IgD-negative memory B cell (primary cell): ENCODE measurements around the gene LYSMD1. TPM values are rescaled to one million over a fixed set of nuclear protein-coding genes. Genes with fewer than 3 reads are reported as not detected.
A peak's percentile ranks its signal among the peaks of the same experiment; 100 is the strongest.

Experiments used
- H3K27ac Mint-ChIP-seq, 3 donors: one replicate each; pipeline ENCODE4 v1.8.0; 2020 to 2022; ENCODE audit warnings: mild to moderate bottlenecking in 3 of 3, mixed read lengths in 3 of 3, moderate library complexity in 1 of 3
- H3K27me3 Mint-ChIP-seq: one replicate; pipeline ENCODE4 v1.8.0; 2021; ENCODE audit warnings: mixed read lengths
- H3K36me3 Mint-ChIP-seq: one replicate; pipeline ENCODE4 v1.8.0; 2020; ENCODE audit warnings: mild to moderate bottlenecking, mixed read lengths
- H3K4me1 Mint-ChIP-seq, 3 donors: one replicate each; pipeline ENCODE4 v1.8.0; 2020 to 2022; ENCODE audit warnings: mixed read lengths in 3 of 3, mild to moderate bottlenecking in 1 of 3
- H3K4me3 Mint-ChIP-seq, 4 donors: one replicate each; pipeline ENCODE4 v1.8.0; 2020 to 2022; ENCODE audit warnings: mild to moderate bottlenecking in 4 of 4, mixed read lengths in 4 of 4, moderate library complexity in 3 of 4
- H3K9me3 Mint-ChIP-seq, 3 donors: one replicate each; pipeline ENCODE4 v1.8.0; 2020 to 2021; ENCODE audit warnings: mixed read lengths in 3 of 3, mild to moderate bottlenecking in 1 of 3
- polyA plus RNA-seq: library from polyadenylated mRNA; unstranded; fragments of 300-500 nt; fragmentation: Illumina TruSeq; gene quantifications from one replicate; pipeline ENCODE4 v1.2.3, GENCODE V29; 2021

The LYSMD1 gene
- polyA plus RNA-seq, 1 donor from 2014 or later, result 0.69 TPM

DNA sequence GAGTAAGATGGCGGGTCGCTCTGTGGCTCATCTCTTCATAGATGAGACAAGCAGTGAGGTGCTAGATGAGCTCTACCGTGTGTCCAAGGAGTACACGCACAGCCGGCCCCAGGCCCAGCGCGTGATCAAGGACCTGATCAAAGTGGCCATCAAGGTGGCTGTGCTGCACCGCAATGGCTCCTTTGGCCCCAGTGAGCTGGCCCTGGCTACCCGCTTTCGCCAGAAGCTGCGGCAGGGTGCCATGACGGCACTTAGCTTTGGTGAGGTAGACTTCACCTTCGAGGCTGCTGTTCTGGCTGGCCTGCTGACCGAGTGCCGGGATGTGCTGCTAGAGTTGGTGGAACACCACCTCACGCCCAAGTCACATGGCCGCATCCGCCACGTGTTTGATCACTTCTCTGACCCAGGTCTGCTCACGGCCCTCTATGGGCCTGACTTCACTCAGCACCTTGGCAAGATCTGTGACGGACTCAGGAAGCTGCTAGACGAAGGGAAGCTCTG, 6.9 kb downstream of the LYSMD1 start:
- Mint-ChIP-seq H3K4me3 (peak overlapping the region in 3 of 4 donors; percentile 86 to 94 (median 93)), H3K9me3 (no peaks in the 10 kb centered on the region), H3K36me3 (peaks cover 13% of the 10 kb centered on the region), H3K27me3 (no peaks in the 10 kb centered on the region), H3K4me1 (peaks cover 34 to 38% (median 36%) of the 10 kb centered on the region in 3 donors), H3K27ac (peak overlapping the region in 1 of 3 donors; percentile 82)

DNA sequence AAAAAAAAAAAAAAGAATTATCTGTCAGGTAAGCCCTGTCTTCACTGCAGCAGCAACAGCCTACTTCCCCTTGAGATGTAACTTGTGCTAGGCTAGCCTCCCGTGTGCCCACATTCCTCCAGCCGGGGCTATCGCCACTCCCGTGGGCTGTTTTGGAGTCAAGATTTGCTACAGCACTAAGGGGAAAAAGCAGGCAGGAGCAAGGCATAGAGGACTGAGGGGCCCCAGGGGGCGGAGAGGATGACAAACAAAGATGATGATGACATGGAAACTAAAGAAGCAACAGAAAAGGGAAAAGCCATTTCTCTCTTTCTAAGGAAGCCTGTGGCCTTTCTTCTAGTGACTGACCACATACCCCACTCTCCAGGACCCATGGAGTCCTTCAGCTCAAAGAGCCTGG, 7.4 kb downstream of the LYSMD1 start:
- Mint-ChIP-seq H3K4me3 (peak overlapping the region; percentile 86 to 94 (median 93)), H3K27ac (peak overlapping the region in 2 of 3 donors; percentile 59 to 82), H3K36me3 (peaks cover 13% of the 10 kb centered on the region), H3K9me3 (no peaks in the 10 kb centered on the region), H3K27me3 (no peaks in the 10 kb centered on the region), H3K4me1 (peaks cover 34 to 38% (median 36%) of the 10 kb centered on the region in 3 donors)

DNA sequence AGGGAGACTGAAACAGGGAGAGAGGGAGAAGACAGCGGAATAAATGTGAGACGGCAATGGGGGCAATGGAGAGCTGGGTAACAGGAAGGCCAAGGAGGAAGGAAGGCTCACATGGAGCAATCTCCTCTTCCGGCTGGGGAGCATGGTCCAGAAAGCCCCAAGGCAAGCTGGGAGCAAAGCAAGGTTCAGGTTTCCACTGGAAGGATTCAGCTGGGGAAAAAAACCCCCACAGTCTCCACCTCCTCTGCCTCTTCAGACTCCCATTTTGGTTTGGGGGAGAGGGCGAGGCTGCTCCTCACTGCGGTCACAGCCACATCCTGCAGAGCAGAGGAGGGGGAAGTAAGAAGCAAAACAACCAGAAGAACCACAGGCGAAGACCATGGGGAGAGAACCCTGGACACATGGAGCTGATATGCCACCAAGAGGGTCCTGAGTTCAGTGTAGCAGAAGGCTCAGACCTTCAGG, 8.6 kb downstream of the LYSMD1 start:
- Mint-ChIP-seq H3K9me3 (no peaks in the 10 kb centered on the region), H3K27ac (peak overlapping the region; percentile 74 to 83 (median 79)), H3K4me1 (peaks cover 31 to 36% (median 31%) of the 10 kb centered on the region in 3 donors), H3K4me3 (peak overlapping the region; percentile 86 to 94 (median 93)), H3K36me3 (peaks cover 11% of the 10 kb centered on the region), H3K27me3 (no peaks in the 10 kb centered on the region)

DNA sequence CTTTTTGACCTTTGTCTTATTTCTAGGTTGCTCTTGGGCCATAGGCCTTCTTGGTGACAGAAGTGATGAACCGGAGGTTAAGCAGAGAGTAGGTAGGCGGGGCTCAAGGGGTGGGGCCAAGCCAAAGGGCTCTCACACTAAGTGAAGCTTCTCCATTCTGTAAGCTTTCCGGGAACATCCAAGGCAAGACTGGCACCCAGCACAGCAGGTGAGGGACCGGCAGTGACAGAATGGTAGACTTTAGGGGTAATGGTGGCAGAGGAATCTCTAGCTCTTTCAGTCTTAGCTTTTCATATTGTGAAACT, 9.2 kb downstream of the LYSMD1 start, which contains the start of gene TNFAIP8L2:
Gene TNFAIP8L2 (plus strand): TSS at position 135 of the 305 bp plus-strand sequence. CDS start 2,049 bp downstream, outside the sequence.
- peaks cover 8% of the 10 kb centered on the region for H3K36me3 Mint-ChIP-seq
- H3K27me3 Mint-ChIP-seq, result no peaks in the 10 kb centered on the region
- H3K4me1 Mint-ChIP-seq, result peaks cover 26 to 31% (median 31%) of the 10 kb centered on the region in 3 donors
- peak within 1 kb of the TSS; percentile 79 to 83 (median 80) for H3K27ac Mint-ChIP-seq
- peak within 1 kb of the TSS; percentile 86 to 94 (median 93) for H3K4me3 Mint-ChIP-seq
- no peaks in the 10 kb centered on the region for H3K9me3 Mint-ChIP-seq

DNA sequence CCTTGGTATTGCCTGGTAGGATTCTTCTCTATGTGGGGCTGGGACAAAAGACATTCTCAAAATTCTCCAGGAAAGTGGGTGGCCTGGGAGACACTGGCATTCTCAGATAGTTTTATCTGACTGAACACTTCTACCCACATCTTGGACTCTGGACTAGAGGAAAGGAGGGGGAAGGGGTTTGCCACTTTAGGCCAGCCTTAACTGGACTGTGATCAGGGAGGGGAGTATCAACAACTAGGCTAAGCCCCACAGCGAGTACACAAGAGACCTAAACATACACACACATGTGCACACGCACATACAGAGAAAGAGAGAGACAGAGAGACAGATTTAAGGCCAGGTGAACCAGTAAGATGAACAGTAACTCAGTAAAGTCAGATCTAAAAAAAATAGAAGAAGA, 18.0 kb downstream of the LYSMD1 start:
- no peaks in the 10 kb centered on the region for H3K36me3 Mint-ChIP-seq
- H3K4me3 Mint-ChIP-seq, result peak overlapping the region in 2 of 4 donors; percentile 84 to 97
- H3K27ac Mint-ChIP-seq, result no peak overlapping the region
- no peaks in the 10 kb centered on the region for H3K9me3 Mint-ChIP-seq
- H3K27me3 Mint-ChIP-seq, result peaks cover 4% of the 10 kb centered on the region
- H3K4me1 Mint-ChIP-seq, result peaks cover 0 to 10% (median 10%) of the 10 kb centered on the region in 3 donors

DNA sequence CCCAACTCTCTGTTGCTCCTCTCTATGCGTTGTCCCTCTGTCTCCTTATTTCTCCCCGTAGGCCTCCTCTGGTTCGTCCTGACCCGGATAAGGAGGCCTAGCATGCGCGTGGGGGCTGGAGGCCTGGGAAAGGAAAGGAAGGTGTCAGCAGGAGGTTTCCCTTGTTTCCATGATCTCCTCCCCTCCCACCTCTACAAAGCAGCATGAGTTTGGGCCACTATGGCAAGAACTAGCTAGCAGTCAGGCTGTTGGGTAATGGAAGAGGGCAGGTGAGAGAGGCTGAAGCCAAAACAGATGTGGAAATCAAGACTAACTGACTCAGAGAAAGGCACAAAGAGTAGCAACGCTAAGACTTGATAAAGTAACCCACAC, 18.6 kb downstream of the LYSMD1 start:
- H3K9me3 Mint-ChIP-seq, result no peaks in the 10 kb centered on the region
- peak overlapping the region; percentile 84 to 97 (median 93) for H3K4me3 Mint-ChIP-seq
- peaks cover 0 to 10% (median 10%) of the 10 kb centered on the region in 3 donors for H3K4me1 Mint-ChIP-seq
- H3K36me3 Mint-ChIP-seq, result no peaks in the 10 kb centered on the region
- peaks cover 4% of the 10 kb centered on the region for H3K27me3 Mint-ChIP-seq
- no peak overlapping the region for H3K27ac Mint-ChIP-seq

DNA sequence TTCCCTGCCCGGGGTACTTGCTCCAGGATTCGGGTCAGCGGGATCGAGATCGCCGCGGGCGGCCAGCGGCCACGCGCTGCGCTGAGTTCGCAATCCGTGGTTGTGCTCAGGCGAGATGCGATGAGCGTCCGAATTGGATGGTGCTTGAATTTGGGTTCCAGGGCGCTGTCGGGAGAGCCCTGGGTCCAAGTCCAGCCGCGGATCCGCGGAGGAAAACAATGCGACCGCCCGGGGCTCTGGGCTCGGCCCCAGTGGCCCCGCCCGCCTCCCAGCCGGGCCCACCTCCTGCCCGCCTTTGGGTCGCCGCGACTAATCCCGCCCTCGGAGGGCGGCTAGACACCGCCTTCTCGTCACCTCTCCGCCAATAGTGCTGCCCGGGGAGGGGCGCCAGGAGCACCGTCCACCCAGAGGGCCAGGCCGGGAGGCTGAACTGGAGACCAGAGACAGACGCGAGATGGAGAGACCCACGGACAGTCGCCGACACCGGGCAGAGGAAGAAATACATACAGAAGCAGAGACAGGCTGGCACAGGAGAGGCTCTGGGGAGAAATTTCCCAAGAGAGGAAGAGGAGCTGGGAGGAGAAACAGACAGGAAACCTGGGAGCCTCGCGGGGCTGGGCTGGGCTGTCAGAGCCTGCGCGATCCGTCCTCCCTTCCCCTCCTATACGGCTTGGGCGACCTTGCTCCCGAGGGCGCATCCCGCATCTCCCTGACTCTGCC, 19.1 kb downstream of the LYSMD1 start, which contains the start of gene SEMA6C:
Gene SEMA6C (minus strand): TSS at position 220 of the 720 bp plus-strand sequence. CDS start 4,010 bp downstream, outside the sequence.
- peaks cover 4% of the 10 kb centered on the region for H3K27me3 Mint-ChIP-seq
- peaks cover 0 to 10% (median 10%) of the 10 kb centered on the region in 3 donors for H3K4me1 Mint-ChIP-seq
- no peaks in the 10 kb centered on the region for H3K36me3 Mint-ChIP-seq
- H3K27ac Mint-ChIP-seq, result peak within 1 kb of the TSS in 1 of 3 donors; percentile 69
- H3K4me3 Mint-ChIP-seq, result peak within 1 kb of the TSS; percentile 84 to 97 (median 93)
- H3K9me3 Mint-ChIP-seq, result no peaks in the 10 kb centered on the region

DNA sequence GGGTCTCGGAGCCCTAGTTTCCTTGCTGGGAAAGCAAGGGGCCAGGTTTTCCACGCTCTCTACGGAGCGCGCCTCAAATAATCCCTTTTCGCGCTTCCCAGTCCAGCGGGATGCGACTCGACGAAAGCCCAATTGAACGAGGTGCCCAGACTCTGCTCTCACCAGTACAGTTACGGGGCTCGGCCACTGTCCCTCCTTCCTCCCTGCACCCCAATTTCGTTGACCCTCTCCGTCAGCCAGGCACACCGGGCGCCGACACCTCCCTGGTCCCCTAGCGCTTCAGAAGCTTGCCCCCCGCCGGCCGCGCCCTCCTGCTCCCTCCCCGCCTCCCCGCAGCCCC, 19.7 kb downstream of the LYSMD1 start:
- peaks cover 0 to 10% (median 10%) of the 10 kb centered on the region in 3 donors for H3K4me1 Mint-ChIP-seq
- no peaks in the 10 kb centered on the region for H3K9me3 Mint-ChIP-seq
- peak overlapping the region in 1 of 3 donors; percentile 69 for H3K27ac Mint-ChIP-seq
- peak overlapping the region; percentile 84 to 97 (median 93) for H3K4me3 Mint-ChIP-seq
- peaks cover 4% of the 10 kb centered on the region for H3K27me3 Mint-ChIP-seq
- H3K36me3 Mint-ChIP-seq, result no peaks in the 10 kb centered on the region

DNA sequence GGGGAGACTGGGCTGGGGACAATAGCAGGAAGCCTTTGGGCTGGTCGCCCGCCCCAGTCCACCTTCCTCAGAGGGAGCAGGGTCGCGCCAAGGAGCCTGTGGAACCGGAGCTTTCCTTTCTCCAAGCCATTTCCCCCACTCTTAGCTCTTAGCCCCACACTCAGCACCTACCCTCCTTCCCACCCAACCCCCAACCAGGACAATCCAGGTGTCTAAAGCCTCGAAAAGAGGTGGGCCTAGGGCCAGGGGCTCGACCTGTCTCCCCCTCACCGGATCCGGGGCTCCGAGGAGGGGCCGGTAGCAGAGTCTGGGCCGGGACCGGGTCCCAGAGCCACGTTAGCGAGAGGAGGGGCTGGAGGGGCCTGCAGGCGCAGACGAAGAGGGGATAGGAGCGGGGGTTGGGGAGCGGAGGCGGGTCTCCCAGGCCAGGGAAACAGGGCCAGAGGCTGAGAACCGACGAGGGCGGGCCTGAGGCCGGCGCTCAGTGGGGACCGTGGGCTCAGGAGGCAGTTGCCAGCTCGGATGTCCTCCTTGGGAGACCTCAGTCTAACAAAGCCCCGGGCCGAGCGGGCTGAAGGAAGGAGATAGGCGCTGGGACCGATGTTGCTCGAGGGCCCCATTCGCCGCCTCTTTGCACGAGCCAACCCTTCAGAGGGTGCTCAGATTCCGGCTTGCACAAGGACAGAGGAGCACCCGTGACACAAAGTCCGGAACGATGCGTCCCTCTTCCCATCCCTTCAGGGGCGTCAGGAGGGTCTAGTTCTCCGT, 20.2 kb downstream of the LYSMD1 start:
- Mint-ChIP-seq H3K4me1 (peaks cover 0 to 10% (median 10%) of the 10 kb centered on the region in 3 donors), H3K27ac (no peak overlapping the region), H3K4me3 (peak overlapping the region; percentile 84 to 97 (median 93)), H3K9me3 (no peaks in the 10 kb centered on the region), H3K27me3 (peaks cover 4% of the 10 kb centered on the region), H3K36me3 (no peaks in the 10 kb centered on the region)

DNA sequence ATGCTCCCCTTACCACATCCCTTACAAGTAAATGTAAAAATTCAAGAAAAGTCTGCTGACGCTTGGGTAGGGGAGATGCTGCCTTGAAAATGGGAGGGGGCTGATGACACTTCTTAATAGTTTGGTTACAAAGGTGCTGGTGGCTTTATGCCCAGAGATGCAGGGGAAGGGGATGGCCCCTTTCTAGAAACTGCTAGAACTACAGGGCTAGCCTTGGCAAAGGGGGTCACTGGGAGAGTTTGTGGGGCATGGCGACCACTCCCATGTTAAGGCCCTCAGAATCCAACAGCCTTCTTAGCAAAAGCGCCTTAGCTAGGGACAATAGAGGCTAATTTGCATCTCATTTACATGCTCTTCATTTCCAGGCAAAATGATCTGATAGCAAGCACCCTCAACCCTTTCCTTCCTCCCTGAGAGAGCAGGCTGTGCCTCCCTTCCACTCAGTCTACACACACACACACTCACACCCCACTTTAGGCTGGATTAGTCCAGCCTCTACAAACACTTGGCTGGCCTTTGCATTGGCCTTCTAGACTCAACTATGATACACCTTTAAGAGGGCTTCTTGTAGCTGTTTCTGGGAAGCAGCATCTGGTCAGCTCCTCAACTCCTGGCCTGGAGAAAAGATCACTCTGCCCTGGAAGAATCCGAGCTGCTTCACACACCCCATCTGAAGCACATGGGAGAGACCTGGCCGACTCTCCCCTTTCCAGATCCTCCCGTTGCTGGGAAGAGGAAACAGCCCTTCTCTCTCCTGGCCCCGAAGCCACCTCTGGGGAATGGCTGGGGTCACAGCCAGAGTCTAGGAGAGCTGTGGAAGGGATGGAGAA, 21.0 kb downstream of the LYSMD1 start:
- H3K36me3 Mint-ChIP-seq, result no peaks in the 10 kb centered on the region
- H3K4me1 Mint-ChIP-seq, result peaks cover 0 to 10% (median 7%) of the 10 kb centered on the region in 3 donors
- no peaks in the 10 kb centered on the region for H3K9me3 Mint-ChIP-seq
- peak overlapping the region; percentile 8 to 95 (median 32) for H3K4me3 Mint-ChIP-seq
- no peak overlapping the region for H3K27ac Mint-ChIP-seq
- peaks cover 4% of the 10 kb centered on the region for H3K27me3 Mint-ChIP-seq

DNA sequence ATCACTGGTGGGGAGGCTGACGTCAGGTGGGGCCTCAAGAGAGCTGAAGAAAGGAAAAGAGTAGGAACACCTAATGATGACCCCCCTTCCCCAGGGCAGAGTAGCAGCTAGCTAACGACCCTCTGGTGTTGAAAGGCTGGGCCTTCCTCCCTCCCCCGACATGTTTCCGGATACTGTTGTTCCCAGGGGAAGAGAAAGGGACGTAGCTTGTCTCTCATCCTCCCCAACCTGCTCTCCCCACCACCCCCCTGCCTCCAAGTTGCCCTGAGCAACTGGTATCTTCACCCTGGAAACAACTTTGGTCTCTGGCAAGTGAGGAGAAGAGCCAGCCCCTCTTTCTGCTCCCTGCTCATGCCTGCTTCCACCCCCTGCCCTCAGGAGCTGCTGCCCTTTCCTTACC, 21.7 kb downstream of the LYSMD1 start:
- Mint-ChIP-seq H3K4me3 (no peak overlapping the region), H3K4me1 (peaks cover 0 to 10% (median 7%) of the 10 kb centered on the region in 3 donors), H3K36me3 (no peaks in the 10 kb centered on the region), H3K9me3 (no peaks in the 10 kb centered on the region), H3K27ac (no peak overlapping the region), H3K27me3 (peaks cover 4% of the 10 kb centered on the region)

DNA sequence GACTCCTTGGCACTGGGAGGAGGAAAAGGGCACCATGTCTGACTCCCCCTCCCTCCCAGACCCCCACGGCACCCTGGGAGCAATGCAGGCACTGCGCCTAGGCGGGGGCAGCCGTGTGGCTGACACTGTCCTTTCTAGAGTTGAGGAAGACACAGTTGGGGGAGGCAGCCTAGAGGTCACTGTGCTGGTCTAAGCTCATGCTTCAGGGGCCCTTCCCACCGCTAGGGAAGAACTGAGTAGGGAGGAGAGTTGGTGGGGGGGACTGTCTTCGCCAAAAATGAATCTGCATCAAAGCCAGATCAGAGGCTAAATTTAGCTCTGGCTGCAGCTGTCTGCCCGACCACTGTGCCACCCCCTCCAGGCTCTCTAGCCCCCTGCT, 22.7 kb downstream of the LYSMD1 start:
- Mint-ChIP-seq H3K36me3 (no peaks in the 10 kb centered on the region), H3K27ac (no peak overlapping the region), H3K4me3 (no peak overlapping the region), H3K4me1 (peaks cover 0 to 10% (median 7%) of the 10 kb centered on the region in 3 donors), H3K9me3 (no peaks in the 10 kb centered on the region), H3K27me3 (peaks cover 4% of the 10 kb centered on the region)

DNA sequence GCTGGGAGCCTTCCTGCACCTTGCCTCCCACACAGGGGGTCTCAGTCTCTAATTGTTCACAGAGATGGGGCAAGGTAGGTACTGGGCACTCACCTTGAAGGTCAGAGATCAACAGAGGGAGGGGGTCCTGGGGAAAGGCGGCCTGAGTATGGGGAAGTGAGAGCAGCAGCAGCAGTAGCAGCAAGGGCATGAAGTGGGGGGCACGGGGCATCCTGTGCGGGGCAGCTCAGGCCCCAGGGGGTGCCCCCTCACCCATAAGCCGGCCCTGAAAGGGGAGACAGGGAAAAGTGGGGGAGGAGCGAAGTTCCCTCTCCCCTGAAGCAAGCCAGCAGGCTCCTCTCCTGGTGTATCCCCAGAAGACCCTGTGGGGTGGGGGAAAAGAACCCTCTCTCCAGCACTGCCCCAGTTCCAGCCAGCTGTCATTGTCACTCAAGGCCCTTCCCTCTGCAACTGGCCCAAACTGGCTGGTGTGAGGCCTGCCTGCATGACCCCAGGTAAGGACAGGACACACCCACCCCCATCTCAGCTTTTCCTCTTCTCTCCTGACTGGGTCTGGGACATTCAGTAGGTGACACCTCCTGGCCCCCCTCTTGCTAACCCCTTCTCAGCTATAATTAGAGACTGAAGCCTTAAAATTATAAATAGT, 23.2 kb downstream of the LYSMD1 start:
- H3K27ac Mint-ChIP-seq, result no peak overlapping the region
- H3K9me3 Mint-ChIP-seq, result no peaks in the 10 kb centered on the region

DNA sequence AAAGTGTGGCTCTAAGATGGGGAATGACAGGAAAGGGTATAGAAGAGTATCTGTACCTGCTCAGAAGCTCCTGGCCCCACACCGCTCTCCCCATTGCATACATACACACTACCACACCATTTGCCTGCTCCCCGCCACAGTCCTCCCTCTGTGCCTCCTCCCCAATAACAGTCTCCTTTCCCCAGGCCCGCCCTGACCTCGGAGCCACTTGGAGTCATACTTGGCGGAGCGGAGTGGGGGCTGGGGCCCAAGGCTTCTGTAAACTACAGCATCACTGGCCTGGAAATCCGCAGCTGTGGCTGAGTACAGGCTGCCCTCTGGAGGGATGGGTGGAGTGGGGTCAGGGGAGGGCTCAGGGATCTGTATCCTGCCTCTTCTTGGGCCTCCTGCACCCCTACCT, 27.9 kb downstream of the LYSMD1 start:
- H3K4me1 Mint-ChIP-seq, result no peaks in the 10 kb centered on the region
- no peaks in the 10 kb centered on the region for H3K36me3 Mint-ChIP-seq
- no peaks in the 10 kb centered on the region for H3K9me3 Mint-ChIP-seq
- H3K4me3 Mint-ChIP-seq, result no peak overlapping the region
- H3K27me3 Mint-ChIP-seq, result no peaks in the 10 kb centered on the region
- no peak overlapping the region for H3K27ac Mint-ChIP-seq

More for the DNA sequence above, 23.2 kb downstream of the LYSMD1 start:
- peaks cover 0 to 8% (median 7%) of the 10 kb centered on the region in 3 donors for H3K4me1 Mint-ChIP-seq
- no peaks in the 10 kb centered on the region for H3K36me3 Mint-ChIP-seq
- no peak overlapping the region for H3K4me3 Mint-ChIP-seq
- peaks cover 4% of the 10 kb centered on the region for H3K27me3 Mint-ChIP-seq
